ENCODE results near the gene NXPH4. TPM values are rescaled to one million over a fixed set of nuclear protein-coding genes. Genes with fewer than 3 reads are reported as not detected.

Gene NXPH4
- total RNA-seq, 1 donor from 2014 or later: 15.1 TPM

GRCh38 chr12:57254506-57255280 lies 38.1 kb downstream of the NXPH4 start:
- Mint-ChIP-seq H3K27me3 (no peaks in the 10 kb centered on the region), H3K9me3 (no peaks in the 10 kb centered on the region), H3K4me3 (no peak overlapping the region), H3K4me1 (ENCODE audit: unreplicated experiment) (peaks cover 11% of the 10 kb centered on the region), H3K36me3 (peaks cover 15% of the 10 kb centered on the region), H3K27ac (no peak overlapping the region)
- DNase-seq (ENCODE audit: extremely low spot score, unreplicated experiment): no peak
- TF ChIP-seq CTCF (conservative IDR thresholded peaks at IDR 0.05): no peak

- no peaks in the 10 kb centered on the region for H3K27me3 Mint-ChIP-seq
- TF ChIP-seq CTCF (conservative IDR thresholded peaks at IDR 0.05): no peak
- no peak overlapping the region for H3K27ac Mint-ChIP-seq
- no peaks in the 10 kb centered on the region for H3K9me3 Mint-ChIP-seq
- H3K4me3 Mint-ChIP-seq: no peak overlapping the region
- DNase-seq (ENCODE audit: extremely low spot score, unreplicated experiment): no peak
- H3K36me3 Mint-ChIP-seq: peaks cover 18% of the 10 kb centered on the region
- H3K4me1 Mint-ChIP-seq (ENCODE audit: unreplicated experiment): peaks cover 15% of the 10 kb centered on the region
Measured at GRCh38 chr12:57255916-57256315, 39.3 kb downstream of the NXPH4 start.

- TF ChIP-seq CTCF (conservative IDR thresholded peaks at IDR 0.05): no peak
- H3K4me1 Mint-ChIP-seq (ENCODE audit: unreplicated experiment): peaks cover 10% of the 10 kb centered on the region
- H3K27me3 Mint-ChIP-seq: no peaks in the 10 kb centered on the region
- no peak overlapping the region for H3K27ac Mint-ChIP-seq
- no peaks in the 10 kb centered on the region for H3K9me3 Mint-ChIP-seq
- peaks cover 22% of the 10 kb centered on the region for H3K36me3 Mint-ChIP-seq
- DNase-seq (ENCODE audit: extremely low spot score, unreplicated experiment): no peak
- H3K4me3 Mint-ChIP-seq: no peak overlapping the region
Measured at GRCh38 chr12:57258977-57259970, 42.7 kb downstream of the NXPH4 start.

- Mint-ChIP-seq H3K9me3 (no peaks in the 10 kb centered on the region), H3K4me3 (no peak overlapping the region), H3K36me3 (peaks cover 19% of the 10 kb centered on the region), H3K27ac (no peak overlapping the region), H3K27me3 (no peaks in the 10 kb centered on the region), H3K4me1 (ENCODE audit: unreplicated experiment) (peaks cover 10% of the 10 kb centered on the region)
- no peak for DNase-seq (ENCODE audit: extremely low spot score, unreplicated experiment)
- no peak for TF ChIP-seq CTCF (conservative IDR thresholded peaks at IDR 0.05)
Measured at GRCh38 chr12:57260366-57260765, 43.8 kb downstream of the NXPH4 start.

DNA sequence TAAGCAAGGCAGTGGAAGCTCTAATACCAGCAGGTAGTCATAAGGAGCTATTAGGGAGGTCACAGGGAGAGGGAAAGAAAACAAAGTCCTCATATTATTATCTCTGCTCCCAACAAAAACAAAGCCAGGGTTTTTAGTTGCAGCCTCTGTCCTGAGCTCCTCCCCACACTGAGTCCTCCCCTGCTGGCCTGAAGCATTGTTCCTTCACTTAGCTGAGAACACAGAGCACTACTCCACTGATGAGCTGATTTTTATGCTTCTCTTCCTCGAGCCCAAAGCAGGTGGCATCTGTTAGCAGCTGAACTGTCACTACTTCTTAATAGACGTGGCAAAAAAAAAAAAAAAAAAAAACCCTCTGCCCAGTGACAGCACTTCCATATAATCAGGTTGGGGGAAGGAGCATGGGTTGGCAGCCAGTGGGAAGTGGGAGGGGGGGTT lies 44.9 kb downstream of the NXPH4 start:
- no peak for TF ChIP-seq CTCF (conservative IDR thresholded peaks at IDR 0.05)
- Mint-ChIP-seq H3K36me3 (peaks cover 13% of the 10 kb centered on the region), H3K4me1 (ENCODE audit: unreplicated experiment) (peaks cover 6% of the 10 kb centered on the region), H3K27me3 (no peaks in the 10 kb centered on the region), H3K4me3 (no peak overlapping the region), H3K27ac (no peak overlapping the region), H3K9me3 (no peaks in the 10 kb centered on the region)
- no peak for DNase-seq (ENCODE audit: extremely low spot score, unreplicated experiment)

Measured in type B pancreatic cell (in vitro differentiated cells).